GM10266 (cell line): Measurements from ENCODE around the gene MAGI2.
"Not testable (repeated sequence)": the region's sequence is repeated elsewhere in the genome, so short reads cannot be mapped to it uniquely, and the experiment has no call there.

ENCODE experiments used
- DNase-seq: peaks from one replicate; pipeline ENCODE4 v3.0.0; 2012; ENCODE audit errors: extremely low spot score
- CTCF ChIP-seq: IDR thresholded peaks from 2 replicates; pipeline ENCODE4 v1.5.1; 2012; ENCODE audit warnings: mild to moderate bottlenecking, low read depth; ENCODE audit not compliant: control insufficient read depth, insufficient read depth; ENCODE audit errors: missing control alignments

The MAGI2 gene

GRCh38 chr7:78970440-78970916 is 483.0 kb downstream of the MAGI2 start:
- no peak for TF ChIP-seq CTCF
- no peak for DNase-seq

- DNase-seq = no peak
- TF ChIP-seq CTCF = no peak
These were observed 484.5 kb downstream of the MAGI2 start for GRCh38 chr7:78968951-78969350.

GRCh38 chr7:78967561-78967960 is 485.9 kb downstream of the MAGI2 start:
- DNase-seq = not testable (repeated sequence)

- no peak for DNase-seq
- no peak for TF ChIP-seq CTCF
These were observed 486.4 kb downstream of the MAGI2 start for GRCh38 chr7:78967046-78967445.

GRCh38 chr7:78959477-78959876 is 494.0 kb downstream of the MAGI2 start:
- DNase-seq = no peak
- TF ChIP-seq CTCF = no peak

GRCh38 chr7:78955329-78955728 is 498.1 kb downstream of the MAGI2 start:
- DNase-seq = no peak
- no peak for TF ChIP-seq CTCF

GRCh38 chr7:78953726-78954363 is 499.6 kb downstream of the MAGI2 start:
- no peak for TF ChIP-seq CTCF
- DNase-seq = no peak

- no peak for TF ChIP-seq CTCF
- DNase-seq = no peak
These were observed 500.4 kb downstream of the MAGI2 start for GRCh38 chr7:78953090-78953489.
